Hair follicle dermal papilla cell (primary cell): ENCODE results near the gene KRT23. TPM values are rescaled to one million over a fixed set of nuclear protein-coding genes. Genes with fewer than 3 reads are reported as not detected.

Experiments
- total RNA-seq: library from RNA; depleted of rRNA; stranded (reverse); fragments of >200 nt; gene quantifications from 2 replicates; pipeline ENCODE4 v1.2.3, GENCODE V29; 2012

KRT23 gene, protein sequence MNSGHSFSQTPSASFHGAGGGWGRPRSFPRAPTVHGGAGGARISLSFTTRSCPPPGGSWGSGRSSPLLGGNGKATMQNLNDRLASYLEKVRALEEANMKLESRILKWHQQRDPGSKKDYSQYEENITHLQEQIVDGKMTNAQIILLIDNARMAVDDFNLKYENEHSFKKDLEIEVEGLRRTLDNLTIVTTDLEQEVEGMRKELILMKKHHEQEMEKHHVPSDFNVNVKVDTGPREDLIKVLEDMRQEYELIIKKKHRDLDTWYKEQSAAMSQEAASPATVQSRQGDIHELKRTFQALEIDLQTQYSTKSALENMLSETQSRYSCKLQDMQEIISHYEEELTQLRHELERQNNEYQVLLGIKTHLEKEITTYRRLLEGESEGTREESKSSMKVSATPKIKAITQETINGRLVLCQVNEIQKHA
- total RNA-seq = 0.16 and 0.85 TPM in 2 replicates

DNA sequence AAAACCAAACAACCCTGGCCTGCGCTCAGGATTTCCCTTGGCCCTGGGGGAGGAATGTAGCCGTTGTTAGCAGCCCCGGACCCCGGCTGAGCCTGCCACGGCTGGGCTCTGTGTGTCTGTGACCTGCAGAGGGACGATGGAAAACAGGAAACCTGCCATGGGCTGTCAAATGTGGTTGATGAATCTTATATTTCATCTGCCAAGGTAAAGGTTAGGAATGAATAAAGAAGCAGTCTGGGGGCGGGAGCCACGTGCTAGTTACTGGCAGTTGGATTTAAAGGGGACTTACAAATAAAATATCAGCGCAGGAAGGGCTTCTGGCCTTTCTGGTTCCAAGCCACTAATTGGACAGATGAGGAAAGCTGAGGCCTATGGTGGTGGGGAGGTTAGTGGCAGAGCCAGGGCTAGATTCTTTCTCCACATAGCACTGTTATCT is at the start of gene KRT23:
Gene KRT23, minus strand, starts transcription at position 263 of the 436 bp plus-strand sequence. CDS start 1,043 bp downstream, outside the sequence.

DNA sequence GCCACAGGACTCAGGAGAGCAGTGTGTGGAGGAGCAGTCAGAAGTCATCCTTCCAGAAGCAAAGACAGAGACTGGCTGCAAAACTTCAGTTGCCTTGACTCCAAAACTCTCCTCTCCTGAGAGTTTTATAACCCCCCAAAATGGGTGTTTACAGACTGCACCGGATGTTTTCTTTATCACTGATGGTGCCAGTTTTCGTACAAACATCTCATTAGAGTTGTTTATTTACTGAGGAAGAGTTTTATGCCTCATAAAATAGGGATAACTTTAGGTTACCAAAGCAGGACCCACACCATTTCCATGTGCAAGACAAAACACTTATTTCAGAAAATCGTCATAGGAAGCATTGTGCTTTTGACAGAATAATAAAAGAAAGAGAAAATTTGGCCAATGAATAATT is 46.8 kb upstream of the KRT23 start, which contains the start of gene KRT40:
Gene KRT40, minus strand, starts transcription at position 101 of the 400 bp plus-strand sequence. Its CDS starts 53 bp downstream, at position 48.

DNA sequence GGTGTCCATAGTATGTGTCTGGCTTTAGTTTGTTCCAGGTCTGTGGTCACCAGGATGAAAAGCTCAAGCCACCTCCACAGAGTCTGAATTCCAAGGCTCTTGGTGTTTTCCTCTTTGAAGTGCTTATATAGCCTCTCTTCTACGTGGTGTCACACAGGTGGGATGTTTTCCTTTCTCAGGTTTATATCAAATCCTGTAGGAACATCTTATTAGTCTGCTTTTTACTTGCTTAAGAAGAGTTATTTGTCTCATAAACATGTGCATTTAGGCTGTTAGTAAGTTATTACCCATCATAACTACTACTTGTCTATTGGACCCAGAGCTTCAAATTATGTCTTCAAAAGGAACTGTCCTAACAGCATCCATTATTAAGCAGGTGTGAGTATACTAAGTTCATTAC is 29.4 kb upstream of the KRT23 start, which contains the start of gene KRT39:
Gene KRT39, minus strand, starts transcription at position 101 of the 400 bp plus-strand sequence. Its CDS starts 92 bp downstream, at position 9.

DNA sequence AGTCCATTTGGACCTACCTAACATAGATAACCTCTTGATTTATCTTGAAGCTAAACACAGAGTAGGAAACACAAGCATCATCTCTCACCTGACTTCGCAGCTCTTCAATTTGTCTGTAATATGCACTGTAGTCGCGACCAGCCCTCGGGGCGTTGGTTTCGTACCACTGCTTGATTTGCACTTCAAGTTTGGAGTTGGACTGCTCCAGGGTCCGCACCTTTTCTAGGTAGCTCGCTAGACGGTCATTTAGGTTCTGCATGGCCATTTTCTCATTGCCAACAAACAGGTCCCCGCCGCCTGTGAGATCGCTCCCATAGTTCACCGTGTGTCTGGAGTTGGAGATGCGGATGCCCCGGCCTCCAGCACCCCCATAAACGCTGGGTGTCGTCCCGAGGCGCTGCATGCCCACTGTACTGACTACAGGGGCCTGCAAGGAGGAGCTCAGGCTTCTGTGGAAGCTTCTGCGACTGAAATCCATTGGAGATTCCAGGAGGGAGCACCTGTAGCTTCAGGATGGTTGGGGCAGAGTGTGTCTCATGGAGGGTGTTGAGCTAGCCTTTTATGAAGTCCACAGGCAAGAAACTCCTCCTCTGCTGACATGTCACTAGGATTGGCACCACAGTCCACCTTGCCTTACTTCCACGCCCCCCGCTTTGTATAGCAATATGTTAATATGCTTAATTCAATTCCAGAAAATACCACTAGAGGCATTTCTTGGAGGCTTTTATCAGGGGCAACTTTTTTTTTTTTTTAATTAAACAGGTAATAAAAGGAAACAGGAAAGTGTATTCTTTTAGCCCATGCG is 52.5 kb downstream of the KRT23 start, which contains the start of gene KRT20:
Gene KRT20, minus strand, starts transcription at position 535 of the 805 bp plus-strand sequence. Its CDS starts 57 bp downstream, at position 478.

Other genes starting within 250 kb of the KRT23 start
- not detected in 2 replicates for gene KRT24, start 233.9 kb downstream of the KRT23 start, total RNA-seq
- gene KRT25, start 182.3 kb downstream of the KRT23 start, total RNA-seq = not detected in 2 replicates
- not detected in 2 replicates for gene KRT26, start 165.4 kb downstream of the KRT23 start, total RNA-seq
- not detected in 2 replicates for gene KRT27, start 155.1 kb downstream of the KRT23 start, total RNA-seq
- not detected in 2 replicates for gene KRT28, start 137.7 kb downstream of the KRT23 start, total RNA-seq
- 2.1 and 3.4 TPM in 2 replicates for gene KRT10, start 115.0 kb downstream of the KRT23 start, total RNA-seq
- not detected in 2 replicates for gene KRT12, start 70.4 kb downstream of the KRT23 start, total RNA-seq
- not detected in 2 replicates for gene KRT20, start 52.4 kb downstream of the KRT23 start, total RNA-seq
- gene KRT39, start 29.3 kb upstream of the KRT23 start, total RNA-seq = not detected in 2 replicates
- not detected in 2 replicates for gene KRT40, start 46.7 kb upstream of the KRT23 start, total RNA-seq
- not detected in 2 replicates for gene KRTAP3-3, start 56.5 kb upstream of the KRT23 start, total RNA-seq
- not detected in 2 replicates for gene KRTAP3-2, start 62.3 kb upstream of the KRT23 start, total RNA-seq
- gene KRTAP3-1, start 71.5 kb upstream of the KRT23 start, total RNA-seq = not detected in 2 replicates
- 1.5 and 6.0 TPM in 2 replicates for gene KRTAP1-5, start 89.6 kb upstream of the KRT23 start, total RNA-seq
- gene KRTAP1-4, start 92.5 kb upstream of the KRT23 start, total RNA-seq = not detected in 2 replicates
- gene KRTAP1-3, start 97.2 kb upstream of the KRT23 start, total RNA-seq = not detected in 2 replicates
- not detected in 2 replicates for gene KRTAP1-1, start 103.8 kb upstream of the KRT23 start, total RNA-seq
- not detected in 2 replicates for gene KRTAP2-1, start 109.7 kb upstream of the KRT23 start, total RNA-seq
- gene KRTAP2-2, start 117.6 kb upstream of the KRT23 start, total RNA-seq = not detected in 2 replicates
- gene KRTAP2-3, start 122.5 kb upstream of the KRT23 start, total RNA-seq = not detected in 2 replicates
- gene KRTAP2-4, start 128.2 kb upstream of the KRT23 start, total RNA-seq = not detected in 2 replicates
- not detected in 2 replicates for gene KRTAP4-7, start 146.5 kb upstream of the KRT23 start, total RNA-seq
- gene KRTAP4-8, start 160.5 kb upstream of the KRT23 start, total RNA-seq = not detected in 2 replicates
- gene KRTAP4-16, start 164.6 kb upstream of the KRT23 start, total RNA-seq = not detected in 2 replicates
- gene KRTAP4-9, start 167.7 kb upstream of the KRT23 start, total RNA-seq = not detected in 2 replicates
- not detected in 2 replicates for gene KRTAP4-11, start 180.7 kb upstream of the KRT23 start, total RNA-seq
- not detected in 2 replicates for gene KRTAP4-12, start 186.5 kb upstream of the KRT23 start, total RNA-seq
- not detected in 2 replicates for gene KRTAP4-6, start 202.9 kb upstream of the KRT23 start, total RNA-seq
- gene KRTAP4-5, start 212.2 kb upstream of the KRT23 start, total RNA-seq = not detected in 2 replicates
- gene KRTAP4-4, start 223.1 kb upstream of the KRT23 start, total RNA-seq = not detected in 2 replicates
- not detected in 2 replicates for gene KRTAP4-3, start 230.6 kb upstream of the KRT23 start, total RNA-seq
- gene KRTAP4-2, start 240.6 kb upstream of the KRT23 start, total RNA-seq = not detected in 2 replicates
- gene KRTAP4-1, start 247.3 kb upstream of the KRT23 start, total RNA-seq = not detected in 2 replicates